ENCODE data around the gene LGALS16.

Gene LGALS16

DNA sequence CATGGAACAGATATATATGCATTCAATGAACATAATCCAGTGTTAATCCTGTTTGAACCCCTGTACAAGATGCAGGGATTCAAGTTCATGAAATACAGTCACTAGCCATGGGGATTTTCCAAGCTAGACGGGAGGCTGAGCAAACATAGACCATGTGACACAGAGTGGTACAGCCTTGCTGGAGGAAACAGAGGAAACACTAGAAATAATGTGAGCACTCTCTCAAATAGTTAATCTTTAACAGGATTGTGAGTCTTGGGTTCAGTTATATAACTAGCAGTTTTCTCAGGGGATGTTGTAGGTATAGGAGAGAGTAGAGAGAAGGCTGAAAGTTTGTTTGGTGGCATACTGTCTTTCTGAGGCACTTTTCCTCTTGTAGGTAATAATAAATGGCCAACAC is 13.9 kb upstream of the LGALS16 start:
- Histone ChIP-seq H3K36me3 (replicated peaks; ENCODE audit: insufficient read depth, low read length) (no peaks in the 10 kb centered on the region), H3K27ac (ENCODE audit: low read length) (no peak overlapping the region), H2AFZ (ENCODE audit: low read length) (no peak overlapping the region), H3K27me3 (replicated peaks; ENCODE audit: insufficient read depth, low read length) (peaks cover 12% of the 10 kb centered on the region), H4K20me1 (ENCODE audit: insufficient read depth, low read length) (no peaks in the 10 kb centered on the region), H3K4me3 (ENCODE audit: low read length) (no peak overlapping the region), H3K9me2 (replicated peaks; ENCODE audit: insufficient read depth, low read length) (no peaks in the 10 kb centered on the region), H3K9ac (ENCODE audit: low read length) (no peak overlapping the region), H3K79me2 (ENCODE audit: low read length) (no peaks in the 10 kb centered on the region), H3K9me3 (replicated peaks; ENCODE audit: insufficient read depth, low read length) (no peaks in the 10 kb centered on the region), H3K4me2 (ENCODE audit: low read depth, low read length) (no peak overlapping the region), H3K4me1 (ENCODE audit: low read length) (no peaks in the 10 kb centered on the region), H3F3A (ENCODE audit: insufficient read depth, low read length) (no peaks in the 10 kb centered on the region)
- TF ChIP-seq EZH2phosphoT487 (IDR thresholded peaks at IDR 0.05; ENCODE audit: low read length) (no peak), EZH2 (optimal IDR thresholded peaks at IDR 0.05; ENCODE audit: low read depth, low read length) (no peak), CTCF (IDR thresholded peaks at IDR 0.05; ENCODE audit: low read length) (no peak)
- DNase-seq, result no peak

GRCh38 chr19:39643591-39643990 is 12.1 kb upstream of the LGALS16 start:
- no peak overlapping the region for H3K9ac ChIP-seq (ENCODE audit: low read length)
- H3K27me3 ChIP-seq (replicated peaks; ENCODE audit: insufficient read depth, low read length), result peaks cover 12% of the 10 kb centered on the region
- no peak overlapping the region for H3K27ac ChIP-seq (ENCODE audit: low read length)
- H3K36me3 ChIP-seq (replicated peaks; ENCODE audit: insufficient read depth, low read length), result no peaks in the 10 kb centered on the region
- no peaks in the 10 kb centered on the region for H3K79me2 ChIP-seq (ENCODE audit: low read length)
- H3K4me2 ChIP-seq (ENCODE audit: low read depth, low read length), result no peak overlapping the region
- DNase-seq, result no peak
- H3K4me3 ChIP-seq (ENCODE audit: low read length), result no peak overlapping the region
- H4K20me1 ChIP-seq (ENCODE audit: insufficient read depth, low read length), result no peaks in the 10 kb centered on the region
- no peak for TF ChIP-seq CTCF (IDR thresholded peaks at IDR 0.05; ENCODE audit: low read length)
- no peak for TF ChIP-seq EZH2 (optimal IDR thresholded peaks at IDR 0.05; ENCODE audit: low read depth, low read length)
- no peaks in the 10 kb centered on the region for H3K9me3 ChIP-seq (replicated peaks; ENCODE audit: insufficient read depth, low read length)
- H2AFZ ChIP-seq (ENCODE audit: low read length), result no peak overlapping the region
- no peaks in the 10 kb centered on the region for H3K4me1 ChIP-seq (ENCODE audit: low read length)
- no peaks in the 10 kb centered on the region for H3F3A ChIP-seq (ENCODE audit: insufficient read depth, low read length)
- H3K9me2 ChIP-seq (replicated peaks; ENCODE audit: insufficient read depth, low read length), result no peaks in the 10 kb centered on the region

DNA sequence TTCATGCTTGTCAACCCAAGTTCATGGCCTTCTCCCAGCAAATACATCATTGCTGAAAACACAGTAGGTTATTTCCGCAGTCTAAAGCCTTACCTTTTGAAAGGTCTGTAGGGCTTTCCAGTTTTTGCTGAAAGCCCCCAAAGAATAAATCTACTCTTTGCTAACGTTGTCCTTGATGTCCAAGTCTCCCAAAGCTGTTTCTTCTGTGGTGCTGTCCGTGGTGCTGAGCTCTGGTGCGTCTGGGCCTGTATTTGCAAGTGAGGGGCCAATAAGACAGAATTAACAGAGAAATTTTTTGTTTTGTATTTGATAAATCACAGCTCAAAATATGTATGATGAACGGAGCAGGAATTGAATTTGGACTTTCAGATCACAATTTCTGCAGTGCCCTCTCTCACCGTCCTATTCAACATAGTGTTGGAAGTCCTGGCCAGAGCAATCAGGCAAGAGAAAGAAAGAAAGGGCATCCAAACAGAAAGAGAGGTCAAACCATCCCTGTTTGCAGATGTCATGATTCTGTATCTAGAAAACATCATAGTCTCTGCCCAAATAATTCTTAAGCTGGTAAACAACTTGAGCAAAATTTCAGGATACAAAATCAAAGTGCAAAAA is 9.8 kb upstream of the LGALS16 start:
- Histone ChIP-seq H4K20me1 (ENCODE audit: insufficient read depth, low read length) (no peaks in the 10 kb centered on the region), H3F3A (ENCODE audit: insufficient read depth, low read length) (no peaks in the 10 kb centered on the region), H3K79me2 (ENCODE audit: low read length) (no peaks in the 10 kb centered on the region), H3K27me3 (replicated peaks; ENCODE audit: insufficient read depth, low read length) (peaks cover 9% of the 10 kb centered on the region), H3K9me2 (replicated peaks; ENCODE audit: insufficient read depth, low read length) (no peaks in the 10 kb centered on the region), H2AFZ (ENCODE audit: low read length) (no peak overlapping the region), H3K4me1 (ENCODE audit: low read length) (no peaks in the 10 kb centered on the region), H3K27ac (ENCODE audit: low read length) (no peak overlapping the region), H3K9me3 (replicated peaks; ENCODE audit: insufficient read depth, low read length) (no peaks in the 10 kb centered on the region), H3K36me3 (replicated peaks; ENCODE audit: insufficient read depth, low read length) (no peaks in the 10 kb centered on the region), H3K9ac (ENCODE audit: low read length) (no peak overlapping the region), H3K4me3 (ENCODE audit: low read length) (no peak overlapping the region), H3K4me2 (ENCODE audit: low read depth, low read length) (no peak overlapping the region)
- DNase-seq, result peak; percentile 45
- TF ChIP-seq EZH2phosphoT487 (IDR thresholded peaks at IDR 0.05; ENCODE audit: low read length) (no peak), EZH2 (optimal IDR thresholded peaks at IDR 0.05; ENCODE audit: low read depth, low read length) (no peak), CTCF (IDR thresholded peaks at IDR 0.05; ENCODE audit: low read length) (no peak)

Data from MM.1S (cell line).